ENCODE measurements around the gene SIRT4. TPM values are rescaled to one million over a fixed set of nuclear protein-coding genes. Genes with fewer than 3 reads are reported as not detected.

The SIRT4 gene
- total RNA-seq, 1 donor from 2014 or later, result 2.5 TPM

DNA sequence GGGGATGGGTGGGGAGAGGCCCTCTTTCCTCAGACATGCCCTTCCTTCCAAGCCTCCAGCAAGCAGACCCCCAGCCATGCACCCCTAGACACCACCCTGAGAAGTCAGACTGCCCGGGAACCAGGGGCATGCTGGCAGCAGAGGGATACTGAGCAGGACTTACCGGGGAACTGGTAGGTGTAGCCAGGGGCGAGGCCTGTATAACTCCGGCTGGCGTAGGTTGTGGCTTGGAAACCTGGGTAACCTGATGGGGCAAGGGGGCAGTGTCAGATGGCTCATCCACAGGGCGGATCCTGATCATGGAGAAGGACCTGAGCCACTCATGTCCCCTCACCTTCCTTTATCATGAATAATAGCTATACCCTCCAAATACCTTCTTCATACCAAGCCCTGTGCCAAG lies 51.0 kb downstream of the SIRT4 start:
- Mint-ChIP-seq H3K27me3 (peaks cover 13% of the 10 kb centered on the region), H3K4me1 (no peaks in the 10 kb centered on the region), H3K27ac (no peak overlapping the region), H3K9me3 (no peaks in the 10 kb centered on the region), H3K4me3 (no peak overlapping the region), H3K36me3 (ENCODE audit: low read depth) (no peaks in the 10 kb centered on the region)
- intact Hi-C loops (cut with micrococcal nuclease), result no loop called here
- DNase-seq, result no peak

- Mint-ChIP-seq H3K27ac (no peak overlapping the region), H3K4me3 (no peak overlapping the region), H3K9me3 (no peaks in the 10 kb centered on the region), H3K36me3 (ENCODE audit: low read depth) (no peaks in the 10 kb centered on the region), H3K4me1 (no peaks in the 10 kb centered on the region), H3K27me3 (peaks cover 15% of the 10 kb centered on the region)
- intact Hi-C loops (cut with micrococcal nuclease), result no loop called here
- DNase-seq, result no peak
Measured at GRCh38 chr12:120353556-120354317, 51.6 kb downstream of the SIRT4 start.

DNA sequence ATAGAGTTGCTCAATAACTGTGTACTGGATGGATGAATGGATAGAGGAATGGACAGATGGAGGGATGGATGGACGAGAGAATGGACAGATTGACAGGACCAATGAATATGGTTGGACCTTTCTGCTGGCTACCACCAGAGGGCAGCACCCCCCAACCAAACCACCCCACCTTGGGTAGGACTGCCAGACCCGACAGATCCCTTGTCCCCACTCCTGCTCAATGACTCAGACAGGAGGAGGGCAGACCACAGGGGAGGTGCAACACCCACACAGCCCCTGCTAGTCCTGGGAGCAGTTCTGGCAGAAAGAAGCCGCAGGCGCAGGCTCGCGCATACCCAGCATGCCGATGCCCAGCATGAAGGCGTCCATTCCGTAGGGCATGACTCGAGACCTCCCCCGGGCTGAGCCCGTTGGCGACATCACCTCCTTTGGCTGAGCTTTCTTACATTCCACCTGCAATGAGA lies 54.5 kb downstream of the SIRT4 start:
- Mint-ChIP-seq H3K27ac (no peak overlapping the region), H3K9me3 (no peaks in the 10 kb centered on the region), H3K36me3 (ENCODE audit: low read depth) (no peaks in the 10 kb centered on the region), H3K27me3 (peaks cover 35% of the 10 kb centered on the region), H3K4me3 (no peak overlapping the region), H3K4me1 (no peaks in the 10 kb centered on the region)
- DNase-seq, result peak; percentile 89
- intact Hi-C loops (cut with micrococcal nuclease), result loop anchor here (1.0 to 2.0 kb wide), 2 partner anchors 74 to 82 kb away; partner anchors contain the start of gene COX6A1

DNA sequence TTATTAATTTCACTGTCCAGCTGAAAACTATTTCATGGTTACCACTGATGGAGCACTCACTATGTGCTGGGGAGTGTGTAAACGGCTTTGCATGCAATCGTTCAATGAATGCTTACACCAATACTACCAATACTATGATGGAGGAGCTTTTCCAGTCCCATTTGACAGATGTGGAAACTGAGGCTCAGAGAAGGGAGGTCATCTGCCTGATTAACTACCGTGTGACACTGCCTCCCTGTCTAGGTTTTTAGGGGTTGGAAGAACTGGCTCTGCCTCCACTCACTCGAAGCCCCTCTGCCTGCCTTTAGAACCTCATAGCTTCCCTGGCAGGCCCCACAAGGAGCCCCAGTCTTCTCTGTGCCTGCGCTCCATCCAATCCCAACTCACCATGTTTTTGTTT lies 55.0 kb downstream of the SIRT4 start:
- Mint-ChIP-seq H3K27ac (no peak overlapping the region), H3K4me1 (no peaks in the 10 kb centered on the region), H3K36me3 (ENCODE audit: low read depth) (no peaks in the 10 kb centered on the region), H3K4me3 (no peak overlapping the region), H3K27me3 (peaks cover 36% of the 10 kb centered on the region), H3K9me3 (no peaks in the 10 kb centered on the region)
- intact Hi-C loops (cut with micrococcal nuclease), result loop anchor here (2.0 kb wide), 1 partner anchor 82 kb away; the partner anchor contains the start of gene COX6A1
- no peak for DNase-seq

- H3K36me3 Mint-ChIP-seq (ENCODE audit: low read depth), result no peaks in the 10 kb centered on the region
- DNase-seq, result no peak
- no peaks in the 10 kb centered on the region for H3K4me1 Mint-ChIP-seq
- no peak overlapping the region for H3K27ac Mint-ChIP-seq
- H3K27me3 Mint-ChIP-seq, result peaks cover 46% of the 10 kb centered on the region
- intact Hi-C loops (cut with micrococcal nuclease), result no loop called here
- no peaks in the 10 kb centered on the region for H3K9me3 Mint-ChIP-seq
- H3K4me3 Mint-ChIP-seq, result no peak overlapping the region
Measured at GRCh38 chr12:120358412-120359100, 56.4 kb downstream of the SIRT4 start.

GRCh38 chr12:120359128-120359527 lies 57.0 kb downstream of the SIRT4 start:
- no peak overlapping the region for H3K27ac Mint-ChIP-seq
- DNase-seq, result no peak
- intact Hi-C loops (cut with micrococcal nuclease), result no loop called here
- no peaks in the 10 kb centered on the region for H3K9me3 Mint-ChIP-seq
- no peak overlapping the region for H3K4me3 Mint-ChIP-seq
- no peaks in the 10 kb centered on the region for H3K36me3 Mint-ChIP-seq (ENCODE audit: low read depth)
- H3K27me3 Mint-ChIP-seq, result peaks cover 50% of the 10 kb centered on the region
- H3K4me1 Mint-ChIP-seq, result no peaks in the 10 kb centered on the region

- no peak for DNase-seq
- intact Hi-C loops (cut with micrococcal nuclease), result loop anchor here (5.0 kb wide), 1 partner anchor 34 kb away; the partner anchor contains the start of gene PLA2G1B
- H3K36me3 Mint-ChIP-seq (ENCODE audit: low read depth), result no peaks in the 10 kb centered on the region
- H3K9me3 Mint-ChIP-seq, result no peaks in the 10 kb centered on the region
- H3K27ac Mint-ChIP-seq, result no peak overlapping the region
- H3K27me3 Mint-ChIP-seq, result peaks cover 68% of the 10 kb centered on the region
- H3K4me3 Mint-ChIP-seq, result no peak overlapping the region
- peaks cover under 1% of the 10 kb centered on the region for H3K4me1 Mint-ChIP-seq
Measured at GRCh38 chr12:120361506-120362208, 59.5 kb downstream of the SIRT4 start.

Other genes starting within 250 kb of the SIRT4 start
- 82.0 and 83.3 TPM in 2 replicates for gene RAB35, start 185.6 kb upstream of the SIRT4 start, total RNA-seq
- 169 and 176 TPM in 2 replicates for gene GCN1, start 107.6 kb upstream of the SIRT4 start, total RNA-seq
- gene RPLP0, start 101.2 kb upstream of the SIRT4 start, total RNA-seq, result 2,659 and 2,699 TPM in 2 replicates
- gene PXN, start 36.6 kb upstream of the SIRT4 start, total RNA-seq, result 48.4 and 51.2 TPM in 2 replicates
- 5,486 and 6,492 TPM in 2 replicates for gene RNU4-2, start 10.4 kb upstream of the SIRT4 start, total RNA-seq
- 2,196 and 2,563 TPM in 2 replicates for gene RNU4-1, start 9.1 kb upstream of the SIRT4 start, total RNA-seq
- gene PLA2G1B, start 25.5 kb downstream of the SIRT4 start, total RNA-seq, result not detected in 2 replicates
- gene MSI1, start 66.8 kb downstream of the SIRT4 start, total RNA-seq, result 0.33 and 0.79 TPM in 2 replicates
- gene COX6A1, start 135.8 kb downstream of the SIRT4 start, total RNA-seq, result 362 and 363 TPM in 2 replicates
- gene TRIAP1, start 144.1 kb downstream of the SIRT4 start, total RNA-seq, result 54.6 and 57.5 TPM in 2 replicates
- gene GATC, start 144.1 kb downstream of the SIRT4 start, total RNA-seq, result 34.1 and 41.0 TPM in 2 replicates
- gene SRSF9, start 167.4 kb downstream of the SIRT4 start, total RNA-seq, result 249 and 255 TPM in 2 replicates
- 330 and 351 TPM in 2 replicates for gene DYNLL1, start 193.8 kb downstream of the SIRT4 start, total RNA-seq
- gene COQ5, start 226.8 kb downstream of the SIRT4 start, total RNA-seq, result 28.0 and 28.3 TPM in 2 replicates
- gene RNF10, start 232.0 kb downstream of the SIRT4 start, total RNA-seq, result 153 and 160 TPM in 2 replicates